ENCODE results near the gene C13orf46.

GRCh38 chr13:113926301-113926761 is 47.5 kb downstream of the C13orf46 start:
- TF ChIP-seq POLR2A (IDR thresholded peaks at IDR 0.05) (no peak), CTCF (IDR thresholded peaks at IDR 0.05) (no peak)

All from esophagus squamous epithelium (tissue), 4 donors.